ENCODE measurements around the gene BMPR1B.

DNA sequence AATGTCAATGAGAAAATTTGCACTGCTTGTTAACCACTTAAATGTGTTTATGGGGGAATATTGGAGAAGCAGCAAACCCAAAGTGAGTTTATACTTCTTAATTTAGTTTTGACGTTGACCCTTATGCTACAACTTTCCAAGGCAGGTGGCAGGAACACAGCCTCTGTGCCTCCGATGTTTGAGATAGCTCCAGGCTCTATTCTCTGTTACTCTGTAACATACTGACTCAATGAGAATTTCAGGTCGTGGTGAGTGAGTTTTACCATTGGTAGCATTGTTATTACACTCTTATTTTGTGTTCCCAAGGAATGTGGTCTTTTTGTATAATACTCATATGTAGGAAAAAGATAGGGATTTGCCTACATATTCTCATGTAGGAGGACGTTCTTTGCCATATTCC is 210.7 kb downstream of the BMPR1B start:
- TF ChIP-seq, protein P1, sequence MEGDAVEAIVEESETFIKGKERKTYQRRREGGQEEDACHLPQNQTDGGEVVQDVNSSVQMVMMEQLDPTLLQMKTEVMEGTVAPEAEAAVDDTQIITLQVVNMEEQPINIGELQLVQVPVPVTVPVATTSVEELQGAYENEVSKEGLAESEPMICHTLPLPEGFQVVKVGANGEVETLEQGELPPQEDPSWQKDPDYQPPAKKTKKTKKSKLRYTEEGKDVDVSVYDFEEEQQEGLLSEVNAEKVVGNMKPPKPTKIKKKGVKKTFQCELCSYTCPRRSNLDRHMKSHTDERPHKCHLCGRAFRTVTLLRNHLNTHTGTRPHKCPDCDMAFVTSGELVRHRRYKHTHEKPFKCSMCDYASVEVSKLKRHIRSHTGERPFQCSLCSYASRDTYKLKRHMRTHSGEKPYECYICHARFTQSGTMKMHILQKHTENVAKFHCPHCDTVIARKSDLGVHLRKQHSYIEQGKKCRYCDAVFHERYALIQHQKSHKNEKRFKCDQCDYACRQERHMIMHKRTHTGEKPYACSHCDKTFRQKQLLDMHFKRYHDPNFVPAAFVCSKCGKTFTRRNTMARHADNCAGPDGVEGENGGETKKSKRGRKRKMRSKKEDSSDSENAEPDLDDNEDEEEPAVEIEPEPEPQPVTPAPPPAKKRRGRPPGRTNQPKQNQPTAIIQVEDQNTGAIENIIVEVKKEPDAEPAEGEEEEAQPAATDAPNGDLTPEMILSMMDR (IDR thresholded peaks at IDR 0.05) = no peak
- no peak for TF ChIP-seq POLR2A (IDR thresholded peaks at IDR 0.05)

Measured in right lobe of liver (tissue), 4 donors.